ENCODE measurements around the gene DTX4.

DTX4 gene

DNA sequence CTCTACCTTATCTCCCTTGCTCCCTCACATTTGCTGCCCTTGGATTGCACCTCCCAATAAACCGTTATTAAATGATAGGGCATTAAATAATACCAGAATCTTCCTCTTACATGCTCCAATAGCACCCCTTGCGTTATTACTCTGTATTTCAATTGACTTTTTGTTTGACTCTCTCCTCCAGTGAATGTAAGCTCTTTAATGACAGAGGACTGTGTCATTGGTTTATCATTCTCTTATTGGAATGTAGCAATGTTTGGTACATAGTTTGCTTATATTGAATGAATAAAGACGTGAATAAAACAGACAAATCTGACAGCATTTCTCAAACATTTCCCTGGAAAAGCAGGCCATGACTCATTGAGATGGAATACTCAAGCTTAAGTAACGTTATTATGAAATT, 49.5 kb downstream of the DTX4 start:
- no peak for DNase-seq

GRCh38 chr11:59222464-59223060, 50.6 kb downstream of the DTX4 start:
- no peak for DNase-seq

GRCh38 chr11:59223177-59223576, 51.2 kb downstream of the DTX4 start:
- DNase-seq: no peak

DNA sequence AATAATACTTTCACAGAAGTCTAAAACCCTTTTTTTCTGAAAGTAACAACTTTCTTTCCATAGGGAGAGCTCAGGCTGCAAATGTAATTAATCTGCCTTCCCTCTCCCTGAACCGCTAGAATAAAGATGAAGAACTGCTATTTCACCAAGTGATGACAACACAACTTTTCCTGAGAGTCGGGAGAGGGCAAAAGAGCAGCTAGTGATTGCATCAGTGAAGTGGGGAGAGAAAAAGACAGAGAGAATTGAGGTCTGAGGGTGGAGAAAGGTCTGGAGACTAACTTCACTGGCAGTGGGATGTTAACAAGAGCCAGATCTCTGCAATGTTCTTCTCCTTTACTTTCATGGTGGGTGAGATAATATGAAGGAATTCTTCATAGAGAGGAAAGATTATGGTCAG, 51.7 kb downstream of the DTX4 start:
- no peak for DNase-seq

DNA sequence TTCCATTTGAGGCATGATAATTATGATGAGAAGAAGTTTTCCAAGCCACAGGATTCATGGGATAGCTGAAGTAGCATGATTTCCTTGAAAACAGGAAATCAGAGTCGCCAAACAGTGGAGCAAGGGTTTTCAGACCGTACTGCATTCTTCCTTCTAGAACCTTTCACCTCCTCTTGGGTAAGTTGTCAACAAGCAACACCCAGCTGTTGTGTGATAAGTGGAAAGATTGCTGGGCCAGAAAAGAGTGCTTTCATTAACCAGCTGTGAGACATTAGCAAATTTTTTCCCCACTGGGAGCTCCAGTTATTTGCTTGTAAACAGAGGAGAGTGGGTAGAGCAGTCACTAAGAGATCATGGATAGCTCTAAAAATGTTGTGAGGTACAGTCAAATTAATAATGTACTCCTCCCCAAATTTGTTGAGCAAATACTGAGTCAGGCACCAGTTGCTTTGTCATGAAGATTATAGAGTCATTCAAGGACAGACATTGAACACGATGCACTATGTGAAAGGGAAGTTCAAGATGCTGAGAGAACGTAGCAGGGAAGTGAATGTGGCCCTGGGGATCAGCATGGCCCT, 52.5 kb downstream of the DTX4 start:
- DNase-seq: no peak

GRCh38 chr11:59225017-59225416, 53.1 kb downstream of the DTX4 start:
- no peak for DNase-seq

GRCh38 chr11:59226396-59226795, 54.5 kb downstream of the DTX4 start:
- DNase-seq: no peak

- DNase-seq: no peak
Measured at GRCh38 chr11:59240322-59240721, 68.4 kb downstream of the DTX4 start.

- DNase-seq: no peak
Measured at GRCh38 chr11:59243633-59244032, 71.7 kb downstream of the DTX4 start.

- DNase-seq: no peak
Measured at GRCh38 chr11:59247531-59248227, 75.7 kb downstream of the DTX4 start.

- no peak for DNase-seq
Measured at GRCh38 chr11:59249535-59249934, 77.6 kb downstream of the DTX4 start.

DNA sequence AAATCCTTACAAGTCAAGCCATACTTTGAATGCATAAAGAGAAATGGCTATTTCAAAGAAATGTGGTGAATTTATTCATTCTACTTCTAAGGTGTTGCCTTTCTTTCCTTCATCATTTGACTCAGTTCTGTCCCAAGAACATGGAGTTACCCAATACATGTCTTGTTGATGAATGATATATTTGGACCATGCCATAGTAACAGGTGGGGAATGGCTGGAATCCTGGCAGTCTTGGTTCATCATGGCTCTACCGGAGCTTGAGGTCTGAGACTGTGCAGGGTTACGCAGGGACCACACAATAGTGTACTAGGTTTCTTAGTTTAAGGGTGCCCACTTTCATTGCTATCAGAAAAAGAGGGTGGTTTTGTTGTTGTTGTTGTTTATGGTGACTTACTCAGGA, 81.1 kb downstream of the DTX4 start:
- DNase-seq: no peak

DNA sequence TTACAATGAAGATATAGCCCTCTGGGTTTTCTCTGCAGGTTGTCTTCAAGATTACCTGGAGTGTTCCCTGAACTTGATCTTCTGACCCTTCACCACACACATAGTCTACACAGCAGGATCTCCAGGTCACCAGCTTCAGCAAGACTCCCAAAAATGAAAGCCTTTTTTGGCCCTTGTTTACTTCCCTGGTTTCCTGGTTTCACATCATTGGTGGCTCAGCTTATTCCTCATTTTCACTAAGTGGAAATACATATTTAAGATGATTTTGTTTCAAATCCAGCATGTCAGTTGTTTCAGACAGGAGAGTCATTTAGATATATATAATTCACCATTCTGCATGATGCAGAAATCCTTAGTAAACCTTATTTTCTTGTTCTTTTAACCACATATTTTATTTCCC, 82.4 kb downstream of the DTX4 start:
- DNase-seq: no peak

- DNase-seq: no peak
Measured at GRCh38 chr11:59255281-59255680, 83.3 kb downstream of the DTX4 start.
